IPS-NIHi7 (cell line): ENCODE measurements around the gene STX3.
"Not testable (repeated sequence)": the region's sequence is repeated elsewhere in the genome, so short reads cannot be mapped to it uniquely, and the experiment has no call there.

Experiments
- DNase-seq: peaks from one replicate; pipeline ENCODE4 v3.0.0; 2012; ENCODE audit warnings: mixed read lengths; ENCODE audit errors: extremely low spot score

The STX3 gene

GRCh38 chr11:59842316-59842715, 87.1 kb downstream of the STX3 start:
- no peak for DNase-seq

GRCh38 chr11:59845399-59845798, 90.2 kb downstream of the STX3 start, which contains the start of gene CBLIF:
Gene CBLIF, minus strand, starts transcription at chr11:59845499. Its CDS starts 46 bp downstream, at chr11:59845453.
- DNase-seq = no peak

- no peak for DNase-seq
These were observed 91.4 kb downstream of the STX3 start for GRCh38 chr11:59846556-59846955.

GRCh38 chr11:59847626-59848025, 92.5 kb downstream of the STX3 start:
- no peak for DNase-seq

GRCh38 chr11:59848439-59848838, 93.3 kb downstream of the STX3 start:
- DNase-seq = not testable (repeated sequence)

GRCh38 chr11:59849129-59849528, 94.0 kb downstream of the STX3 start:
- no peak for DNase-seq

- not testable (repeated sequence) for DNase-seq
These were observed 94.4 kb downstream of the STX3 start for GRCh38 chr11:59849551-59849950.

- not testable (repeated sequence) for DNase-seq
These were observed 96.2 kb downstream of the STX3 start for GRCh38 chr11:59851416-59851815.

GRCh38 chr11:59854871-59855270, 99.7 kb downstream of the STX3 start:
- no peak for DNase-seq
